ENCODE results near the gene TLCD2. TPM values are rescaled to one million over a fixed set of nuclear protein-coding genes. Genes with fewer than 3 reads are reported as not detected.

Gene TLCD2
- total RNA-seq, 2 donors from 2014 or later = 0.84 to 1.8 TPM

DNA sequence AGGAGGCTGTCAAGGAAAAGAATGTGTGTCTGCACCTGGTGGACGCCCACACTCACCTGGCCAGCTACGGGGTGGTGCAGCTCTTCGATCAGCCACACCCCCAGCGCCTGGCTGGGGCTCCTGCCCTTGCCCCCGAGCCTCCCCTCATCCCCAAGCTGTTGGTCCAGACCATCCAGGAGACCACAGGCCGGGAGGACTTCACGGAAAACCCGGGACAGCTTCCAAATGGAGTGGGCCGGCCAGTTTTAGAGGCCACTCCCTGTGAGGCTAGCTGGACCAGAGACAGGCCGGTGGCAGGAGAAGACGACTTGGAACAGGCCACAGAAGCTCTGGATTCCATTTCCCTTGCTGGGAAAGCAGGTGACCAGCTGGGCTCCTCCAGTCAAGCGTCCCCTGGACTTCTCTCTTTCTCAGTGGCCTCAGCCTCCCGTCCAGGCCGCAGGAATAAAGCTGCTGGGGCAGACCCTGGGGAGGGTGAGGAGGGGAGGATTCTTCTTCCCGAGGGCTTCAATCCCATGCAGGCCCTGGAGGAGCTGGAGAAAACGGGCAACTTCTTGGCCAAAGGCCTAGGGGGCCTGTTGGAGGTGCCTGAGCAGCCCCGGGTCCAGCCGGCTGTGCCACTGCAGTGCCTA is 16.6 kb upstream of the TLCD2 start:
- Histone ChIP-seq H3K4me3 (ENCODE audit: low read length) (no peak overlapping the region), H3K36me3 (ENCODE audit: control insufficient read depth, insufficient read depth, low read length) (no peaks in the 10 kb centered on the region), H3K9me3 (ENCODE audit: control insufficient read depth, low read length) (no peaks in the 10 kb centered on the region), H3K9ac (ENCODE audit: extremely low read depth, low read length, poor library complexity, severe bottlenecking) (no peak overlapping the region), H3K27ac (ENCODE audit: low read depth, low read length) (no peak overlapping the region), H3K27me3 (ENCODE audit: control insufficient read depth, insufficient read depth, low read length, poor library complexity, severe bottlenecking) (no peaks in the 10 kb centered on the region), H3K4me1 (ENCODE audit: control insufficient read depth, insufficient read depth, low read length) (no peaks in the 10 kb centered on the region)
- Mint-ChIP-seq H3K27me3 (ENCODE audit: insufficient read depth) (no peaks in the 10 kb centered on the region), H3K4me1 (no peaks in the 10 kb centered on the region), H3K9me3 (no peaks in the 10 kb centered on the region), H3K36me3 (ENCODE audit: low read depth) (peaks cover 15% of the 10 kb centered on the region), H3K27ac (no peak overlapping the region), H3K4me3 (no peak overlapping the region)
- TF ChIP-seq CTCF (conservative IDR thresholded peaks at IDR 0.05) = no peak
- no peak for DNase-seq
- 92 to 96% methylated on average over 8 to 18 of the region's 18 CpGs for WGBS, 2 experiments (ENCODE audit: insufficient coverage in 1 of 2, insufficient read length in 1 of 2)

DNA sequence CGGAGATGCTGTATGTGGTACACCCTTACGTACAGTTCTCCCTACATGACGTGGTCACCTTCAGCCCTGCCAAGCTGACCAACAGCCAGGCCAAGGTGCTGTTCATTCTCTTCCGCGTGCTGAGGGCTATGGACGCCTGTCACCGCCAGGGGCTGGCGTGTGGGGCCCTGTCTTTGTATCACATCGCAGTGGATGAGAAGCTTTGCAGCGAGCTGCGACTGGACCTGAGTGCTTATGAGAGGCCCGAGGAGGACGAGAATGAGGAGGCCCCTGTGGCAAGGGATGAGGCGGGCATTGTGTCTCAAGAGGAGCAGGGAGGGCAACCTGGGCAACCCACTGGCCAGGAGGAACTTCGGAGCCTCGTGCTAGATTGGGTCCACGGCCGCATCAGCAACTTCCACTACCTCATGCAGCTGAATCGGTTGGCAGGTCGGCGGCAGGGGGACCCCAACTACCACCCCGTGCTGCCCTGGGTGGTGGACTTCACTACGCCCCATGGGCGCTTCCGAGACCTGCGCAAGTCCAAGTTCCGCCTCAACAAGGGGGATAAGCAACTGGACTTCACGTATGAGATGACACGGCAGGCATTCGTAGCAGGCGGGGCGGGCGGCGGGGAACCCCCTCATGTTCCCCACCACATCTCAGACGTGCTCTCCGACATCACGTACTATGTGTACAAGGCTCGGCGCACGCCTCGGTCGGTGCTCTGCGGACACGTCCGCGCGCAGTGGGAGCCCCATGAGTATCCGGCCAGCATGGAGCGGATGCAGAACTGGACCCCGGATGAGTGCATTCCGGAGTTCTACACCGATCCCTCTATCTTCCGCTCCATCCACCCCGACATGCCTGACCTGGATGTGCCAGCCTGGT is 15.7 kb upstream of the TLCD2 start:
- Mint-ChIP-seq H3K4me1 (no peaks in the 10 kb centered on the region), H3K27me3 (ENCODE audit: insufficient read depth) (no peaks in the 10 kb centered on the region), H3K27ac (no peak overlapping the region), H3K36me3 (ENCODE audit: low read depth) (peaks cover 13% of the 10 kb centered on the region), H3K9me3 (no peaks in the 10 kb centered on the region), H3K4me3 (peak overlapping the region; percentile 52)
- Histone ChIP-seq H3K27me3 (ENCODE audit: control insufficient read depth, insufficient read depth, low read length, poor library complexity, severe bottlenecking) (no peaks in the 10 kb centered on the region), H3K9ac (ENCODE audit: extremely low read depth, low read length, poor library complexity, severe bottlenecking) (no peak overlapping the region), H3K36me3 (ENCODE audit: control insufficient read depth, insufficient read depth, low read length) (no peaks in the 10 kb centered on the region), H3K27ac (ENCODE audit: low read depth, low read length) (no peak overlapping the region), H3K4me1 (ENCODE audit: control insufficient read depth, insufficient read depth, low read length) (no peaks in the 10 kb centered on the region), H3K4me3 (ENCODE audit: low read length) (peak overlapping the region; percentile 67), H3K9me3 (ENCODE audit: control insufficient read depth, low read length) (no peaks in the 10 kb centered on the region)
- DNase-seq = peak; percentile 58
- TF ChIP-seq CTCF (conservative IDR thresholded peaks at IDR 0.05) = peak; percentile 14
- WGBS, 2 experiments (ENCODE audit: insufficient coverage in 1 of 2, insufficient read length in 1 of 2) = 95% methylated on average over 46 to 54 of the region's 54 CpGs

- WGBS, 2 experiments (ENCODE audit: insufficient coverage in 1 of 2, insufficient read length in 1 of 2) = 31 to 81% methylated on average over 18 to 51 of the region's 51 CpGs
- Histone ChIP-seq H3K9ac (ENCODE audit: extremely low read depth, low read length, poor library complexity, severe bottlenecking) (peak overlapping the region; percentile 15), H3K4me3 (ENCODE audit: low read length) (peak overlapping the region; percentile 67), H3K36me3 (ENCODE audit: control insufficient read depth, insufficient read depth, low read length) (no peaks in the 10 kb centered on the region), H3K27ac (ENCODE audit: low read depth, low read length) (no peak overlapping the region), H3K27me3 (ENCODE audit: control insufficient read depth, insufficient read depth, low read length, poor library complexity, severe bottlenecking) (no peaks in the 10 kb centered on the region), H3K4me1 (ENCODE audit: control insufficient read depth, insufficient read depth, low read length) (no peaks in the 10 kb centered on the region), H3K9me3 (ENCODE audit: control insufficient read depth, low read length) (no peaks in the 10 kb centered on the region)
- Mint-ChIP-seq H3K9me3 (no peaks in the 10 kb centered on the region), H3K27ac (no peak overlapping the region), H3K36me3 (ENCODE audit: low read depth) (peaks cover 13% of the 10 kb centered on the region), H3K27me3 (ENCODE audit: insufficient read depth) (no peaks in the 10 kb centered on the region), H3K4me3 (peak overlapping the region; percentile 52), H3K4me1 (no peaks in the 10 kb centered on the region)
- no peak for TF ChIP-seq CTCF (conservative IDR thresholded peaks at IDR 0.05)
- DNase-seq = peak; percentile 82
Measured at GRCh38 chr17:1724869-1725641, 14.9 kb upstream of the TLCD2 start.

All from endodermal cell (in vitro differentiated cells).